Tibial nerve (tissue), 3 donors: ENCODE measurements around the gene KAT8.

Experiments
- POLR2A ChIP-seq, 2 donors: fragments of 450-650 bp; IDR thresholded peaks; one replicate each; pipeline ENCODE4 v1.6.1; 2017; ENCODE audit warnings: antibody characterized with exemption in 2 of 2, mild to moderate bottlenecking in 2 of 2, moderate library complexity in 2 of 2
- TF ChIP-seq, protein P1 (sequence below), 5 experiments: fragments of 200-600 bp in 3 of 5; fragments of 450-650 bp in 2 of 5; sonication (generic) in 3 of 5; IDR thresholded peaks; one replicate each; pipeline ENCODE4 v1.5.1; 2016 to 2019; ENCODE audit warnings: antibody characterized with exemption in 5 of 5, mild to moderate bottlenecking in 3 of 5, moderate library complexity in 2 of 5

GRCh38 chr16:31149894-31150890 is 32.7 kb downstream of the KAT8 start, which contains the start of gene PRSS36:
- TF ChIP-seq, protein P1, sequence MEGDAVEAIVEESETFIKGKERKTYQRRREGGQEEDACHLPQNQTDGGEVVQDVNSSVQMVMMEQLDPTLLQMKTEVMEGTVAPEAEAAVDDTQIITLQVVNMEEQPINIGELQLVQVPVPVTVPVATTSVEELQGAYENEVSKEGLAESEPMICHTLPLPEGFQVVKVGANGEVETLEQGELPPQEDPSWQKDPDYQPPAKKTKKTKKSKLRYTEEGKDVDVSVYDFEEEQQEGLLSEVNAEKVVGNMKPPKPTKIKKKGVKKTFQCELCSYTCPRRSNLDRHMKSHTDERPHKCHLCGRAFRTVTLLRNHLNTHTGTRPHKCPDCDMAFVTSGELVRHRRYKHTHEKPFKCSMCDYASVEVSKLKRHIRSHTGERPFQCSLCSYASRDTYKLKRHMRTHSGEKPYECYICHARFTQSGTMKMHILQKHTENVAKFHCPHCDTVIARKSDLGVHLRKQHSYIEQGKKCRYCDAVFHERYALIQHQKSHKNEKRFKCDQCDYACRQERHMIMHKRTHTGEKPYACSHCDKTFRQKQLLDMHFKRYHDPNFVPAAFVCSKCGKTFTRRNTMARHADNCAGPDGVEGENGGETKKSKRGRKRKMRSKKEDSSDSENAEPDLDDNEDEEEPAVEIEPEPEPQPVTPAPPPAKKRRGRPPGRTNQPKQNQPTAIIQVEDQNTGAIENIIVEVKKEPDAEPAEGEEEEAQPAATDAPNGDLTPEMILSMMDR (IDR thresholded peaks at IDR 0.05), result no peak
- TF ChIP-seq POLR2A (IDR thresholded peaks at IDR 0.05), result no peak
